NCI-H748 treated with DMSO at 0.1 percent for 48 hours (cell line): ENCODE data around the gene QSOX2.

Experiments used
- DNase-seq: peaks from one replicate; lab custom pipeline; 2025; lab: John Stamatoyannopoulos, UW

The QSOX2 gene

DNA sequence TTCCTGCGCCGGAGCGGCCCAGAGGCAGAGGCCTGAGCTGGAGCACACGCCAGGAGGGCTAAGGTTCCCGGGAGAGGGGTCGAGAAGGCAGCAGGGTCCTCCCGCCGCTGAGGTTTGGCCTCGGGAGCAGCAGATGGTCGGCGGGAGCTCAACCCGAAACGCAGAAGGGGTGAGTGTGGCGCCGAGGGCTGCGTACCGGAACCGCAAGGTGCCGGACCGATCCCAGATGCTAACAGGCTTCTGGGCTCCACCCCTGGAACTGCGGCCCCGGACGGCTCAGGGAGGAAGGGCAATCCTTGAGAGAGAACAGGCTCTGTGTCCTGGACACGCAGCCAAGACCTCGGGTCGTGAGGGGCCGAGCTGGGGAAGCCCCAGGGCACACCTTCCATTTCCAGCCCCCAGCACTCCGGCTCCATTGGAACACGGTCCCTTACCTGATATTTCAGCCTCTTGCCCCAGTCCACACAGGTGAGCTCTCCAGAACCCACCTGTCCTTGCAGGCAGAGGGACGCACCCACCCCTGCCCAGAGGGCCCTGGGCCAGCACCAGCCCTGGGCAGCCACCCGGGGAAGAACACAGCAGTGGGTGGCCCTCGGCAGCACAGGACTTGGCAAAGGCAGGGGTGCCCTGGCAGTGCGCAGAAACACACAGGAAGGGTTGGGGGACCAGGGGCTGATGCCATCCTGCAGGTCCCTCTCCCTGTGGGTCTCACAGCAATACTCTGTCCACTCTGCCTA, 42.0 kb downstream of the QSOX2 start:
- no peak for DNase-seq

DNA sequence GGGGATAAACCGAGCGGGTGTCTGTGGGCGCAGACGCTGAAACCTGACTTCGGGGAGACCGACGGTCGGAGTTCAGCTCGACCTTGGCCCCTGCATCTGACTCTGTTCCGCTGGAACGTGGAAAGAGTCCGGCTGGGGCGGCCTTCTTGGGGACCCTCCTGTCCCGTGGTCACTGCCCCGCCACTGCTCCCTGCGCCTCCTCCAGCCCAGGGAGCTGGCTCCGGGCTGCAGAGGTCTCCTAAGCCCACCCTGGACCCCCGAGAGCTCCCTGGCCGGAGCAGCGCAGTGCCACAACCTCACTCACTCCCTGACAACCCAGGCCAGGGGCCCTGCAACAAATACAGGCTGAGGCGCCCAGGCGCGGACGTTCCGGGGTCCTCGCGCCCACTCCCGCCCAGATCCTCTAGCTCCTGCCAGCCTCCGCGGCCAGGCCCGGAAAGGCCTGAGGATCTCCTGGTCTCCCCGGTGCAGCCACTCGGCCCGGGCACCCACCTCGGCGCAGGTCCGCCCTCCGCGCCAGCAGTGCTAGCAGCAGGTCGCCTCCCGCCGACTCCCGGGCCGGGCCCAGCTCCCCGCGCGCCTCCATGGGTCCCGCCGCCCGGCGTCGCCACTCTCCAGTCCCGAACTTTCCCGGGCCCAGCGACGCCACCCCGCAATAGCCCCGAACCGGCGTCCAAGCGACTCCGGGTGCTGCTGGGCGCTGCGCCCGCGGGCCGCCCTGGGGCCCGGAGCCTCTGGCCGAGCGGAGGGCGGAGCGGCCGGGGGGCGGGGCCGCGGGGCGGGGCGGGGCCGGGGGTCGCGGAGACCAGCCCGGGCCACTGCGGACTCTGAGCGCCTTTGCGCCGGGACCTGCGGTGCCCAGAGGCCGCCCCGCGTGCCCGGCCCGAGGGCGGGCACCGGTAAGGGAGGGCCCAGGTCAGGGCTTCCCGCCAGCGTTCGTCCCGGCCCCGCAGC, 42.9 kb downstream of the QSOX2 start:
- no peak for DNase-seq

- DNase-seq = no peak
These were observed 43.8 kb downstream of the QSOX2 start for GRCh38 chr9:136201609-136202453.

DNA sequence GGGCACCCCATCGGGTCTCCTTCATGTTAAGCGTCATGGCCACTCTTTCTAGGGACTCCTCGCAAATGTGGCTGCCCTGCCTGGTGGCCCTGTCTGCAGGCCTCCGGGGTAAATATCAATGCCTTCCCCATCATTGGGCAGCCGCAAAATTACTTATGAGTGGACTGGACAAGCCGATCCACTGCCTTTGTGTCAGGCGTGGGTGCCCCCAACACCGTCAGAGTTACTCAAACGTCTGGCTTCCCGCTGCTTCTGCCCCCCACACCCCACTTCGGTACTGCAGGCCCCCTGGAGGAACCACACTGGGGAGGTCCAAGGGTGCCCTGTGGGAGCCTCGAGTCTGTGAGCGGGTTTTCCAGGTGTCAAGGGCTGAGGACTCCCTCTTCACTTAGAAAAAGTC, 44.4 kb downstream of the QSOX2 start:
- DNase-seq = no peak

DNA sequence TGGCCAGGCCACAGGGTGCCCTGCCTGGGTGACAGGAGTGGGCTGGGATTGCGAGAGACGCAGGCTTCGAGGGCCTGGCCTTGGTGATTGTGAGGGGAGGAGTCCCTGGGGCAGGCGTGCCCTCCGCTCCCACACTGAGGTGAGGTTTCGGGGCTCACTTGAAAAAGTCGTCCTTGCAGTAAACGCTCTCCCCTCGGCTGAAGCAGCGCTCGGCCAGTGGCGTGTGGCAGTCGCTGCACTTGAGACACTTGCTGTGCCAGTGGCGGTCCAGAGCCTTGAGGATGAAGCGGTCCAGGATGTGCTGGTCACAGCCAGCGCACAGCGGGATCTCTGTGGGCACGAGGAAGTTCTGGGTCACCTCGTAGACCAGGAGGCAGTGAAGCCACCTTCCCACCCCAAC, 45.2 kb downstream of the QSOX2 start:
- DNase-seq = no peak

GRCh38 chr9:136199391-136200288, 46.0 kb downstream of the QSOX2 start:
- no peak for DNase-seq

DNA sequence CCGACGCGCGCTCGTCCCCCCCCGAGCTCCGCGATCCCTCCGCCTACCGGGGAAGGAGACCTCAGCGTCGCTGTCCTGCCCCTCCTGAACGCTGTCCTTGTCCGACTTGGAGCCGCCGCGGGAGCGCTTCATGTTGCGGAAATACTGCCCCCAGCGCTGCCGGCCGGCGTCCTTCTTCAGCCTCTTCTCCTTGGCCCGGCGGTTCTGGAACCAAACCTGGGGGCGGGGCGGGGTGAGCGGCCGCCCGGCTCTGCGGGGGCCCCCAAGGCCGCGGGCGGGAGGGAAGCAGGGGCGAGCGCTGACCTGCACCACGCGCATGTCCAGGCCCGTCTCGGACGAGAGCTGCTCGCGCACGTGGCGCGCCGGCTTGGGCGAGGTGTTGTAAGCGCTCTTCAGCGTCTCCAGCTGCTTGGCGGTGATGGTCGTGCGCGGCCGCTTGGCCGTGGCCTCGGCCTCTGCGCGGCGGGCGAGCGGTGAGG, 47.0 kb downstream of the QSOX2 start:
- no peak for DNase-seq

DNA sequence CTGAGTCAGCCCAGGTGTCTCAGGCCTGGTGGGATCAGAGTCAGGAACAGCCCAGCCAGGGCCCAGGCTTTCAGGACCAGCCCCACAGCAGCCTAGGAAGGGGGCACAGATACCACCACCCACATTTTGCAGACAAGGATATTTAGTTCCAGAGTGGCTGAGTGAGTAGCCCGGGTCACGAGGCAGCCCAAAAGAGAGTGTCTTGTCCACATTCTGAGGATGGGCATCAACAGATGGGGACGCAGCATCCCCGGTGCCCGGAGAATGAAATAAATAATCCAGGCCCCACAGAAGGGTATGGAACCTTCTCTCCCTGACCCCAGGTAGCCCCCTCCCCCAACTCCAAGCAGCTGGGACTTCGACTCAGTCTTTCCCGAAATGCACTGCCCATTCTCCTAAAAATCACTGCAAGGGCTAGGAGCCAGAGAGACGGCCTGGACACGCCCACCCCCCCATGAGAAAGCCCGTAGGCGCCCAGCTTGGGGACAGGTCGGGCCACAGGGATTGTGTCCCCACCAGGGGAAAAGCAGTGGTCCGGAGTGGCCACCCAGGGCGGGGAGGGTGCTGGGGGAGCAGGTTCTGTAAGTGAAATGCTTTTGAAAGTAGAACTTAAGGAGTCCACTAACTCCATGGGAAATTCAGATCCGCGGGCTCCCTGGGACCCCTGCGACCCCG, 47.5 kb downstream of the QSOX2 start:
- DNase-seq = no peak

DNA sequence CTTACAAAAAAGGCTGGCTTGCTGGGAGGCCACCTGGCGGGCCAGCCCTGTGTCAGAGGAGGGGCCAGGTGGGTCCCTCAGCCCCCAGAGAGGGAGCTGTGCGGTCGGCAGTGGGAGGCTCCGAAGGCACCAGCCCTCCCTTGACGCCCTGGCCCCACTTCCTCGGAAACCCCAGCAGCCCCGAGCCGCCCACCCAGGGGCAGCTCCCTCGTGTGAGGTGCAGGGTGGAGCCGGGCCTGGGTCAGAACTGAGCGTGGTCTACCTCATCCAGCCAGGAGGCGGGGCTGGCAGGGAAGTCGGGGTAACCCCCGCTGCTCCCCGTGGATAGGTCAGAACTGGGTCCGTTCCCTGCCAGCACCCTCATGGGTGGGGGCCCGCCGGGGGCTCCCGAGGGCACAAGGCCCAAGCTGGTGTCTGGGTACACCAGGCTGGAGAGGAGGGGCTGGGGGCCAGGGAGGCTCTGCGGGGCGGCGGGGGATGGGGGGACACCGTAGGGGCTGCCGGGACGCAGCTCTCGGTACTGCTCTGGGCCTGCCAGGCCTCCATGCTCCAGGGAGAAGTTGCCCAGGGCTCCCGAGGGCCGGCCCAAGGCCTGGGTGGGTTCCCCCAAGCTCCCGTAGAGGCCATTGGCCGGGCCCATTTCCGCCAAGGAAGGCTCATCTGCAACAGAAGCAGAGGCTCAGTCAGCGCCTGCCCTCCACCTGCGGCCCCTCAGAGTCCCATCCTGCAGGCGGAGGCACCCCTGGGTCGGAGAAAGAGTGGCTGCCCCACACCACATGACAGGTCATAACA, 48.3 kb downstream of the QSOX2 start:
- DNase-seq = no peak

DNA sequence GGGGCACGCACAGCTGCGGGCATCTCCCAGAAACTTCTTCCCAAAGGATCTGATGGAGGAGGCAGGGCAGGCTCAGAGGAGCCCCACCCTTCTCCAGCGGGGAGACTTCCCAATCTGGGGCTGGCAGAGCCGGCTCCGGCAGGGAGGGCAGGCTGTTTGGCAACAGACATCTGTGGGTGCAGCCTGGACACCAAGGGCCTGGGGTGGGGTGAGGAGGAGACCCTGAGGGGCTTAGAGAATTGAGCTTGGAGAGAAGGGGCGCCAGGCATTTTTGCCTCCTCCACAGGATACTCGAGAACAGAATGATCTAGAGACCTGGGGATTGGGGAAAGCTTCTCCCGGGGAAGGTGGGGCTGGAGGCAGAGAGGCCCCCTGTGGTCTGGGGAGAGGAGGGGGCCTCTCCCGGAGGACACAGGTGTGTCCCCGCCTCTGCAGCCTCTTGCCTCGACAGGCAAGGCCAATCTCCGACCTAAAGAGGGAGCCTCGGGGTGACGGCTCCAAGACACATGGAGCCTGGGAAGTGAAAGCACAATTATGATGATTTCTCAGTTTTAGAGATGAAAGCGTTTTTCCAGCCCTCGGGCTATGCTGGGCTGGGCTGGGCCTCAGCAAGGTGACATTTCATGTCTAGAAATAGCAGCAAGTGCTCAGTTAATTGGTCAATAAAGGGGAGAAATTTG, 49.1 kb downstream of the QSOX2 start:
- no peak for DNase-seq

GRCh38 chr9:136194540-136194939, 51.1 kb downstream of the QSOX2 start:
- no peak for DNase-seq

- DNase-seq = no peak
These were observed 51.7 kb downstream of the QSOX2 start for GRCh38 chr9:136193891-136194279.

DNA sequence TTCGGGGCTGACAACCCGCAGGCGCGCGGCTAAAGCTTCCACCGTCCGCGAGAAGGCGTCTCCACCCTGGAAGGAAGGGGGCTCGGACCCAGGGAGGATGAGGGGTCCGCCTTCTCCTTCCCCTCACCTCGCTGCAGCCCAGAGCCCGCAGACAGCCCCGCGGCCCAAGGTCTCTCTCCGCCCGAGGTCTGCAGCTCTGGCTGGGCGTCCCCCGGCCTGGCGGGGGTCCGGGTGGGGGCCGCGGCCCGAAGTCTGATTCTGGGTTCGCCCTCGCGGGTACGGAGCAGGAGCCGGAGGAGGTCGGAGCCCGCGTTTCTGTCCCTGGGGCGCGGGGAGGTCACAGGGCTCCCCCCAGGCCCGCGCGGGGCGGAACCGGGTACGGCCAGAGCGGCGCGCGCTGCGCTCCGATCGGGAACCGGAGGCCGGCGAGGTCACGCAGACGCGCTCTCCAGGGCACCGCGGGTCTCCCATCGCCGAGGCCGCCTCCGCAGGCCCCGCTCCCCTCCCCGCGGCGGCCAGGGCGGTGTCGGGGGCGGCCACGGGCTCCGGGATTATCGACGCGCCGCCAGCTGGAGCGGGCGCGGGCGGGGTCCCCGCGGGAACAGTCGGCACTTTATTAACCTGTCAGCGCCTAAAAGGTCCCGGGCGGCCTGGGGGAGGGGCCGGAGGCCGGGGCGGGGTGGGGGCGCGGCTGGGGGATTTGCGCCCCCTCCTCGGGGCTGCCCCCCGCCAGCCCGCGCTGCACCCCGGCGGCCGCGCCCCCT, 52.3 kb downstream of the QSOX2 start:
- DNase-seq = no peak

- no peak for DNase-seq
These were observed 53.1 kb downstream of the QSOX2 start for GRCh38 chr9:136192289-136193126.

DNA sequence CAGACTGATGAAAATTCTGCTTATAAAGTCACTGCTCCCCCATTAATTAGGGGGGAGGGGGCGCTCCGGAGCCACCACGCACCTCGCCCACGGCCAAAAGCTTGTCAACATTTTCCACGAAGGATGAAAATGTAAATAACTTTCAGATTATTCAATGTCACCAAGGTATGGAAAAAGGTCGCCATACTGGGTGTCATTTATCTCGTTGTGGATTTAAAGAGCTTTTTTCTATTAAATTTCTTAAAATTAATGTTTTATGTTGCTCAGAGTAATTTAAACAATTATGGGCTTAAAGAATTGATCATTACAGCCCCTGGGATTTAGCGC, 53.7 kb downstream of the QSOX2 start:
- DNase-seq = no peak

DNA sequence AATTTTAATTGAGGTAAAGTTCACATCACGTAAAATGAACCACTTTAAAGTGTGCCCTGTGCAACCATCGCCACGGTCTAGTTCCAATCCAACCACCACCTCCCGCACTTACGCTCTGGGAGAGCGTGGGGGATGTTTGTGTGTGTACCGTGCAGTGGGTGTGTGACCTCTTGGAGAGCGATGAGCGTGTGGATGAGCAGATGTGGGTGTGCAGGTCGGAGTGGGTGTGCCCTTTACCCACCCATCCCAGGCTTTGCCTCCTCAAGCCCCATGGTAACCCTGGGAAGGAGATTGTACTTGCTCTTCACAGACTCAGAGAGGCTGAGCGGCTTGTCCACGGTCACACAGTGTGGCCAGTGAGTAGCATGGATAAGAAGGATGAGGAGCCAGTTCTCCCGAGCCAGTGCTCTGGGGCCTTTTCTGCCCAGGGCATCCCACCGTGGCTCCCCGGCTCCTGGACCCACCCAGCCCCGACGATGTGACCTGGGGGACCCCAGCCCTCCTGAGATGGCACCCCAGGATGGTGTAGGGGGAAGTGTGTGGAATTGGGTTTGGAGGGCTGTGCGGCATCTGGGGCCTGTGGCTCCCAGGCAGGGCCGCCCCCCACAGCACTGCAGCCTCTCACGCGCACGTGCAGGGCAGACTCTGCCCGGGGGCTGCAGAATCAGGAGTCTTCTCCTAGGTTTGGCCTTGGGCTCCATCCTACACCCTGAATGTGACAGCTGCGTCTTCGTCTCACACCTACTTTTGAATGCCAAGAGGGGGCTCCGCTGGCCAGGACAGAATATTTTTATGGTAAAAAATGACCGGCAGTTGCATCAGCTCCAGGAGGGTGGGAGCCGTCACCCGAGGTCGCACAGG, 54.3 kb downstream of the QSOX2 start:
- no peak for DNase-seq

DNA sequence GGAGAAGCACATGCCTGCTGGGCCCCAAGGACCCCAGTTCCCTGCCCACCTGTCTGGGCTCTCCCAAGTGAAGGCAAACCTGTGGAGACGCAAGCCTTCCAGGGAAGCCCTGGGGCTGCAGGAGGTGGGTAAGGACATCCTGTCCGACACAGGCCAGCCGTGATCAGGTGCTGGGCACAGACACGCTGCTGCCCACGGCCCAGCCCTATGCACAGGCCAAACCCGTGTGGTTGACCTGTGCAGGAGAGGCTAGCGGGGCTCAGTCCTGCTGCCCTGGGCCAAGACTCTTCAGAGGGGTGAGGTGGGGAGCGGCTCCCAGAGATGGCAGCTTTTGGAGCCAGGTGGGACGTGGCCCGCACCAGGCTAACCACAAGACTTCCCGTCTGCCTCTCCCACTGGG, 55.0 kb downstream of the QSOX2 start:
- DNase-seq = no peak
